Spleen (tissue), 7 donors: ENCODE data around the gene IGFBP3.
"Not testable (repeated sequence)": the region's sequence is repeated elsewhere in the genome, so short reads cannot be mapped to it uniquely, and the experiment has no call there.

ENCODE experiments used
- POLR2A ChIP-seq, 3 donors: fragments of 450-650 bp; IDR thresholded peaks; one replicate each; pipeline ENCODE4 v1.5.1; 2017; ENCODE audit warnings: antibody characterized with exemption in 3 of 3, mild to moderate bottlenecking in 1 of 3
- POLR2AphosphoS5 ChIP-seq, 3 donors: sonication (generic); formaldehyde crosslinking; IDR thresholded peaks; one replicate each; pipeline ENCODE4 v1.5.1; 2017; ENCODE audit warnings: antibody characterized with exemption in 3 of 3
- TF ChIP-seq, protein P1 (sequence below), 11 experiments: fragments of 200-600 bp in 7 of 11; fragments of 450-650 bp in 4 of 11; sonication (generic) in 4 of 11; IDR thresholded peaks in 8 of 11; conservative IDR thresholded peaks in 3 of 11; 1 replicate in 7 of 11; 2 replicates in 4 of 11; pipeline versions ENCODE4 v1.4.0 to v1.8.0; 2016 to 2021; ENCODE audit warnings: antibody characterized with exemption in 11 of 11, inconsistent platforms in 4 of 11, mild to moderate bottlenecking in 1 of 11
- donor health status: DM: no; HTN: no; CAD: no; lungs with moderate emphysema.
- donor health status: DM: no; HTN: no; CAD: no.
- donor health status: DM: no; HTN: no; CAD: no.

DNA sequence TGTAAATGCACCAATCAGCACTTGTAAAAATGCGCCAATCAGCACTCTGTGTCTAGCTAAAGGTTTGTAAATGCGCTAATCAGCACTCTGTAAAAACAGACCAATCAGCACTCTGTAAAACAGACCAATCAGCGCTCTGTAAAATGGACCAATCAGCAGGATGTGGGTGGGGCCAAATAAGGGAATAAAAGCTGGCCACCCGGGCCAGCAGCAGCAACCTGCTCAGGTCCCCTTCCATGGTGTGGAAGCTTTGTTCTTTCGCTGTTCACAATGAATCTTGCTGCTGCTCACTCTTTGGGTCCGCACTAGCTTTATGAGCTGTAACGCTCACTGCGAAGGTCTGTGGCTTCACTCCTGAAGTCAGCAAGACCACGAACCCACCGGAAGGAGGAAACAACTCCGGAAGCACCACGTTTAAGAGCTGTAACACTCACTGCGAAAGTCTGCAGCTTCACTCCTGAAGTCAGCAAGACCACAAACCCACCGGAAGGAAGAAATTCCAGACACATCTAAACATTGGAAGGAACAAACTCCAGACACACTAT, 19.2 kb upstream of the IGFBP3 start:
- TF ChIP-seq, protein P1, sequence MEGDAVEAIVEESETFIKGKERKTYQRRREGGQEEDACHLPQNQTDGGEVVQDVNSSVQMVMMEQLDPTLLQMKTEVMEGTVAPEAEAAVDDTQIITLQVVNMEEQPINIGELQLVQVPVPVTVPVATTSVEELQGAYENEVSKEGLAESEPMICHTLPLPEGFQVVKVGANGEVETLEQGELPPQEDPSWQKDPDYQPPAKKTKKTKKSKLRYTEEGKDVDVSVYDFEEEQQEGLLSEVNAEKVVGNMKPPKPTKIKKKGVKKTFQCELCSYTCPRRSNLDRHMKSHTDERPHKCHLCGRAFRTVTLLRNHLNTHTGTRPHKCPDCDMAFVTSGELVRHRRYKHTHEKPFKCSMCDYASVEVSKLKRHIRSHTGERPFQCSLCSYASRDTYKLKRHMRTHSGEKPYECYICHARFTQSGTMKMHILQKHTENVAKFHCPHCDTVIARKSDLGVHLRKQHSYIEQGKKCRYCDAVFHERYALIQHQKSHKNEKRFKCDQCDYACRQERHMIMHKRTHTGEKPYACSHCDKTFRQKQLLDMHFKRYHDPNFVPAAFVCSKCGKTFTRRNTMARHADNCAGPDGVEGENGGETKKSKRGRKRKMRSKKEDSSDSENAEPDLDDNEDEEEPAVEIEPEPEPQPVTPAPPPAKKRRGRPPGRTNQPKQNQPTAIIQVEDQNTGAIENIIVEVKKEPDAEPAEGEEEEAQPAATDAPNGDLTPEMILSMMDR (IDR thresholded peaks at IDR 0.05 in 8 of 11, conservative IDR thresholded peaks at IDR 0.05 in 3 of 11): not testable (repeated sequence)
- TF ChIP-seq POLR2A (IDR thresholded peaks at IDR 0.05): not testable (repeated sequence)
- peak in 1 of 3 donors; percentile 34 for TF ChIP-seq POLR2AphosphoS5 (IDR thresholded peaks at IDR 0.05)
